Amygdala (tissue), 56 donors: ENCODE measurements around the gene NELFA.

ENCODE experiments used
- DNase-seq, 56 donors: peaks; one replicate each; lab custom pipeline; 2025; lab: John Stamatoyannopoulos, UW

Gene NELFA

GRCh38 chr4:1983846-1984405 is 24.8 kb downstream of the NELFA start:
- no peak for DNase-seq

- DNase-seq, result no peak
Measured at GRCh38 chr4:1983053-1983845, 25.5 kb downstream of the NELFA start.

- DNase-seq, result no peak
Measured at GRCh38 chr4:1982124-1983052, 26.4 kb downstream of the NELFA start.

- DNase-seq, result no peak
Measured at GRCh38 chr4:1981251-1982058, 27.3 kb downstream of the NELFA start.

- DNase-seq, result no peak
Measured at GRCh38 chr4:1980561-1981041, 28.2 kb downstream of the NELFA start.

GRCh38 chr4:1979477-1980196 is 29.1 kb downstream of the NELFA start:
- no peak for DNase-seq

- no peak for DNase-seq
Measured at GRCh38 chr4:1978741-1979476, 29.9 kb downstream of the NELFA start.

- DNase-seq, result no peak
Measured at GRCh38 chr4:1978226-1978625, 30.5 kb downstream of the NELFA start.

- DNase-seq, result no peak
Measured at GRCh38 chr4:1976416-1977352, 32.1 kb downstream of the NELFA start.

- no peak for DNase-seq
Measured at GRCh38 chr4:1975880-1976279, 32.9 kb downstream of the NELFA start.

GRCh38 chr4:1975391-1975801 is 33.4 kb downstream of the NELFA start:
- DNase-seq, result no peak

- no peak for DNase-seq
Measured at GRCh38 chr4:1974840-1975239, 33.9 kb downstream of the NELFA start.

GRCh38 chr4:1973661-1974060 is 35.1 kb downstream of the NELFA start:
- DNase-seq, result no peak

GRCh38 chr4:1973218-1973617 is 35.6 kb downstream of the NELFA start:
- DNase-seq, result no peak

GRCh38 chr4:1972414-1972813 is 36.4 kb downstream of the NELFA start:
- no peak for DNase-seq

- no peak for DNase-seq
Measured at GRCh38 chr4:1971456-1972200, 37.1 kb downstream of the NELFA start.

GRCh38 chr4:1970926-1971325 is 37.8 kb downstream of the NELFA start:
- DNase-seq, result no peak
